ENCODE results near the gene TSEN15. TPM values are rescaled to one million over a fixed set of nuclear protein-coding genes. Genes with fewer than 3 reads are reported as not detected.
"Not testable (repeated sequence)": the region's sequence is repeated elsewhere in the genome, so short reads cannot be mapped to it uniquely, and the experiment has no call there.

Gene TSEN15
- total RNA-seq, 1 donor from 2014 or later = 36.8 TPM

DNA sequence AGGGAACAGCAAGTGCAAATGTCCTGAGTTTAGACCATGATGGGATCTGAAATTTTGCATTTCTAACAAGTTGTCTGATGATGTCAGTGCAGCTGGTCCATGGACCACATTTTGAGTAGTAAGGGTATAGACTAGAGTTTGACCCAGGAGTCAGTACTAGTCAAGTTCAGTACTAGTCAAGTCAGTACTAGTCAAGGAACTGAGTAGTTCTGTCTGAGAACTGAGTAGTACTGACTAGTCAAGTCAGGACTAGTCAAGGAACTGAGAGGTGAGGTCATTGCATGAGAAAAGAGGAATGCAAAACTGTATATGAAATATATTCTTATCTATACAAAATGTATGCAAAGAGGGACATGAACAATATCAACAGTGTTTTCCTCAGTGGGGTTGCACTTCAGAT, 34.1 kb downstream of the TSEN15 start:
- peaks cover 10% of the 10 kb centered on the region for H3K4me1 Mint-ChIP-seq (ENCODE audit: unreplicated experiment)
- no peak overlapping the region for H3K27ac Mint-ChIP-seq (ENCODE audit: unreplicated experiment)
- H3K4me3 Mint-ChIP-seq (ENCODE audit: unreplicated experiment) = no peak overlapping the region
- no peak for TF ChIP-seq CTCF (IDR thresholded peaks at IDR 0.05)
- H3K27me3 Mint-ChIP-seq (ENCODE audit: unreplicated experiment) = no peaks in the 10 kb centered on the region
- peaks cover 6% of the 10 kb centered on the region for H3K9me3 Mint-ChIP-seq (ENCODE audit: unreplicated experiment)
- no peak for DNase-seq (ENCODE audit: extremely low spot score, unreplicated experiment)
- peaks cover 3% of the 10 kb centered on the region for H3K36me3 Mint-ChIP-seq (ENCODE audit: unreplicated experiment)

DNA sequence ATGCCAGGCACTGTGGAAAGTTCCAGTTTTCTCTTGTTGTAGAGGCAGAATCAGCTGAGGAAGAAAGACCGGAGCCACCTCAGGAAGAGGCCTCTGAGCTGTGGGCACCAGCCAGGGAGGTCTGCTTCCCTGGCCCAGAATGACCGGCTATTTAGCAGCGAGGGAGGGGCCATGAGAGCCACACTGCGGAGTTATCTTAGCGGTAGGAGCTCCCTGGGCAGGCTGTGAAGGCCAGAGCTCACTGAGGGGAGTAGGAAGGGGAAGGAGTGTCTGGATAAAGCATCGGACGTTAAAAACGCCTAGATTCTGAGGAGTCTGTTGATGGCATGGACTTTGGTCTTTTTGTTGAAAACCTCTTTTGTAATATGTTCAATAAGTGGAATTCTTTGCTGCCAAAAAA, 36.5 kb downstream of the TSEN15 start:
- DNase-seq (ENCODE audit: extremely low spot score, unreplicated experiment) = no peak
- H3K27ac Mint-ChIP-seq (ENCODE audit: unreplicated experiment) = no peak overlapping the region
- peaks cover 6% of the 10 kb centered on the region for H3K9me3 Mint-ChIP-seq (ENCODE audit: unreplicated experiment)
- H3K36me3 Mint-ChIP-seq (ENCODE audit: unreplicated experiment) = peaks cover 3% of the 10 kb centered on the region
- TF ChIP-seq CTCF (IDR thresholded peaks at IDR 0.05) = no peak
- no peak overlapping the region for H3K4me3 Mint-ChIP-seq (ENCODE audit: unreplicated experiment)
- no peaks in the 10 kb centered on the region for H3K27me3 Mint-ChIP-seq (ENCODE audit: unreplicated experiment)
- H3K4me1 Mint-ChIP-seq (ENCODE audit: unreplicated experiment) = peaks cover under 1% of the 10 kb centered on the region

DNA sequence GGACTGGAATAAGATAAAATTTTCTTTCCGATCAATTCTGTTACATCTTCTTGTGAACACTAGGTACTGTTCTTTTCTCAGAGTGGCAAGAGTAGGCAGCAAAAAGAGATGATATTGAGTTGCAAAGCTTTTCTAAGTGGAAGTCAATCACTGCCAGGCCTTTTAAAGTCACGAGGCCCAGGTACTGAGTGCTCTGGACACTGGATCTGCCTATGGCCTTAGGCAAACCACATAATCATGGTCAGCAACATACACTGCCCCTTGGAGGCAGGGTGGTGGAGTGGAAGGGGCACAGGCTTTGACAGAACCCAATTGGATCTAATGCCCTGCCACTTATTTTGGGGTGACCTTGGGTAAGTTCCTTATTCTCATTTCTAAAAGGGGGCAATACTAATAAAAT, 41.5 kb downstream of the TSEN15 start:
- TF ChIP-seq CTCF (IDR thresholded peaks at IDR 0.05) = no peak
- Mint-ChIP-seq H3K27ac (ENCODE audit: unreplicated experiment) (no peak overlapping the region), H3K9me3 (ENCODE audit: unreplicated experiment) (peaks cover 3% of the 10 kb centered on the region), H3K4me1 (ENCODE audit: unreplicated experiment) (no peaks in the 10 kb centered on the region), H3K36me3 (ENCODE audit: unreplicated experiment) (peaks cover 4% of the 10 kb centered on the region), H3K4me3 (ENCODE audit: unreplicated experiment) (no peak overlapping the region), H3K27me3 (ENCODE audit: unreplicated experiment) (no peaks in the 10 kb centered on the region)
- DNase-seq (ENCODE audit: extremely low spot score, unreplicated experiment) = no peak

- Mint-ChIP-seq H3K4me1 (ENCODE audit: unreplicated experiment) (peaks cover 2% of the 10 kb centered on the region), H3K9me3 (ENCODE audit: unreplicated experiment) (peaks cover 3% of the 10 kb centered on the region), H3K36me3 (ENCODE audit: unreplicated experiment) (peaks cover 8% of the 10 kb centered on the region), H3K4me3 (ENCODE audit: unreplicated experiment) (no peak overlapping the region), H3K27me3 (ENCODE audit: unreplicated experiment) (no peaks in the 10 kb centered on the region), H3K27ac (ENCODE audit: unreplicated experiment) (no peak overlapping the region)
- no peak for DNase-seq (ENCODE audit: extremely low spot score, unreplicated experiment)
- TF ChIP-seq CTCF (IDR thresholded peaks at IDR 0.05) = no peak
Measured at GRCh38 chr1:184096005-184096404, 44.5 kb downstream of the TSEN15 start.

GRCh38 chr1:184096580-184096979, 45.0 kb downstream of the TSEN15 start:
- not testable (repeated sequence) for H3K27ac Mint-ChIP-seq (ENCODE audit: unreplicated experiment); H3K27me3 Mint-ChIP-seq (ENCODE audit: unreplicated experiment); DNase-seq (ENCODE audit: extremely low spot score, unreplicated experiment); H3K9me3 Mint-ChIP-seq (ENCODE audit: unreplicated experiment); H3K4me1 Mint-ChIP-seq (ENCODE audit: unreplicated experiment); H3K4me3 Mint-ChIP-seq (ENCODE audit: unreplicated experiment); H3K36me3 Mint-ChIP-seq (ENCODE audit: unreplicated experiment)

GRCh38 chr1:184101141-184101540, 49.6 kb downstream of the TSEN15 start:
- H3K36me3 Mint-ChIP-seq (ENCODE audit: unreplicated experiment) = peaks cover 18% of the 10 kb centered on the region
- H3K27me3 Mint-ChIP-seq (ENCODE audit: unreplicated experiment) = no peaks in the 10 kb centered on the region
- no peak for TF ChIP-seq CTCF (IDR thresholded peaks at IDR 0.05)
- H3K27ac Mint-ChIP-seq (ENCODE audit: unreplicated experiment) = no peak overlapping the region
- no peak for DNase-seq (ENCODE audit: extremely low spot score, unreplicated experiment)
- no peak overlapping the region for H3K4me3 Mint-ChIP-seq (ENCODE audit: unreplicated experiment)
- H3K4me1 Mint-ChIP-seq (ENCODE audit: unreplicated experiment) = peaks cover 9% of the 10 kb centered on the region
- H3K9me3 Mint-ChIP-seq (ENCODE audit: unreplicated experiment) = peaks cover 24% of the 10 kb centered on the region
